ENCODE data around the gene ANKS3.

DNA sequence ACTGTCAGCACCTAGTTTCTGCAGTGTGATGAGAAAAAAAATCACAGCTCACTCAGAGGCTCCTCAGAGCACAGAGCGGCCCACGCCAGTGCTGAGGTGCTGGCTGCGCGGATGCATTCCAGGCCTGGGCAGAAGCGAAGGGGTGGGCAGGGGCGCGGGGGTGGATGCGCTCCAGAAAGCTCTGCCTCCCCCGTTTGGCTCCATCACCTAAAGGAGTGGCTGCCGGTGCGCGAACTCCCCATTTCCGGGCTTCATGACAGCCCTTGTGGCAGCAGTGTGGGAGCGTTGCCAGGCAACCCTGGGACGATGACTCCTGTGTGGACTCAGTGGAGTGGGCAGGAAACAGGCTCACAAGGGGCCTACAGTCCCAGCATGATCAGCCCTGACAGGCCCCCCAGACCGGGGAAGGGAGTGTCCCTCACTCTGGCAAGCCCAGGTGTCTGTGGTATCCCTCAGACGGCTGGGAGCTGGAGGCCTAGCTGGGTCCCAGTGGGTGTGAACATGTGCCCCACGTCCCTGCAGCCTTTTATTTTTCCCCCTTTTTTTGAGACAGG lies 73.5 kb downstream of the ANKS3 start:
- TF ChIP-seq NFRKB (IDR thresholded peaks at IDR 0.05) (no peak), TARDBP (IDR thresholded peaks at IDR 0.05) (no peak), L3MBTL2 (conservative IDR thresholded peaks at IDR 0.05) (no peak), SUZ12 (IDR thresholded peaks at IDR 0.05) (no peak), ARNT (IDR thresholded peaks at IDR 0.05) (no peak), FOXK2 (IDR thresholded peaks at IDR 0.05) (no peak), FOXM1 (IDR thresholded peaks at IDR 0.05; ENCODE audit: borderline replicate concordance) (no peak), BHLHE40 (IDR thresholded peaks at IDR 0.05; ENCODE audit: borderline replicate concordance) (no peak), SP1 (IDR thresholded peaks at IDR 0.05) (no peak), FOXA1 (IDR thresholded peaks at IDR 0.05) (no peak), CTBP1 (IDR thresholded peaks at IDR 0.05; ENCODE audit: borderline replicate concordance) (no peak)

Measured in HEK293T (cell line).